ENCODE results near the gene RNF144A. TPM values are rescaled to one million over a fixed set of nuclear protein-coding genes. Genes with fewer than 3 reads are reported as not detected.

RNF144A gene
- total RNA-seq, 1 experiment from 2014 or later, result 13.4 TPM

DNA sequence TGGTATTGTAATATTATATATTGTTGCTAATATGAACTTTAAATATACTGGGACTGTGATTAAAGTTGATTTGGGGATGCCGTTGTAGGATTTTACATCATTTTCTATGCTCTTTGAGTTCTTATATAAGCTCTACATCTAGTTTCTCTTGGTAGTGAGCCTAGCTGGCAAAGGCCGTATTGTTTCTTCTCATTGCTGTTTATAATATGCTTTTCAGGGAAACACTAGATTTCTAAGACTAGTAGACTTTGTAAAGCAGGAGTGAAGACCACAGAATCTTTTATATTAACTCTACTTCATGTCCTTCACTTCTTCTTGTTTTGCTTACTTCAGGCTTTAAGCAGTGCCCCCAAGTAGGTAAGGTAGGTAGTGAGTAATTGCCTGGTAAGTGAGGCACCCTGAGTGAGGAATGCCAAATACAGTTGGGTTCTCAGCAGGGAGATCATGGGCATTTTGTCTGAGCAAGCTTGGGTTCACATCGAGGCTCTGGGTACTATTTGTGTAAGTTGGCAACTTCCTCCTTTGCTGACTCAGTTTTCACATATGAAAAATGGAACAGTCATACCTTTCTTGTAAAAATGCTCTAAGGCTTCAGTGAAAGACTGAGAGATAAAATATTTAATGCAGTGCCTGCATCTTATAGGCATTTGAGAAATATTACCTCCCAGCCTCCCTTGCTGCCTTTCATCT lies 96.4 kb downstream of the RNF144A start:
- in situ Hi-C loops (cut with HindIII; ENCODE audit: low sequenced_read_pairs), result no loop called here
- DNase-seq (ENCODE audit: low spot score), result peak; percentile 43

DNA sequence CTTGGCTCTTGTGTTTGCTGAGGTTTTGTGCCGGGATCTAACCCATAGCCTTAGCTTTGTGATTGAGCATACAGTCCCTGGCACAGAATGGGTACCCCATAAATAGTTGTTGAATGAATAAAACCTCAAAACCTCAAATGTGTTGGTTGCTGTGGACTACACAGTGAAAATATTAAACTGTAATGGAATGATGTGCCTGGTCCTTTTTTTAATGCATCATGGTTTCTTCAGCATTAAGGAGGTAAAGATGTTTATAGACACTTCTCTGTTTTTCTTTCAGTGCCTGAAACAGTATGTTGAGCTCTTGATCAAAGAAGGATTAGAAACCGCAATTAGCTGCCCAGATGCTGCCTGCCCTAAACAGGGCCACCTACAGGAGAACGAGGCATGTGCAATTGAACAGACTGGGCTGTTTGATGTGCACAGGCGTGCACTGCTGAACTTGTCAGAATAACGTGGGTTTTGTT lies 97.0 kb downstream of the RNF144A start:
- in situ Hi-C loops (cut with HindIII; ENCODE audit: low sequenced_read_pairs), result no loop called here
- peak; percentile 73 for DNase-seq (ENCODE audit: low spot score)

DNA sequence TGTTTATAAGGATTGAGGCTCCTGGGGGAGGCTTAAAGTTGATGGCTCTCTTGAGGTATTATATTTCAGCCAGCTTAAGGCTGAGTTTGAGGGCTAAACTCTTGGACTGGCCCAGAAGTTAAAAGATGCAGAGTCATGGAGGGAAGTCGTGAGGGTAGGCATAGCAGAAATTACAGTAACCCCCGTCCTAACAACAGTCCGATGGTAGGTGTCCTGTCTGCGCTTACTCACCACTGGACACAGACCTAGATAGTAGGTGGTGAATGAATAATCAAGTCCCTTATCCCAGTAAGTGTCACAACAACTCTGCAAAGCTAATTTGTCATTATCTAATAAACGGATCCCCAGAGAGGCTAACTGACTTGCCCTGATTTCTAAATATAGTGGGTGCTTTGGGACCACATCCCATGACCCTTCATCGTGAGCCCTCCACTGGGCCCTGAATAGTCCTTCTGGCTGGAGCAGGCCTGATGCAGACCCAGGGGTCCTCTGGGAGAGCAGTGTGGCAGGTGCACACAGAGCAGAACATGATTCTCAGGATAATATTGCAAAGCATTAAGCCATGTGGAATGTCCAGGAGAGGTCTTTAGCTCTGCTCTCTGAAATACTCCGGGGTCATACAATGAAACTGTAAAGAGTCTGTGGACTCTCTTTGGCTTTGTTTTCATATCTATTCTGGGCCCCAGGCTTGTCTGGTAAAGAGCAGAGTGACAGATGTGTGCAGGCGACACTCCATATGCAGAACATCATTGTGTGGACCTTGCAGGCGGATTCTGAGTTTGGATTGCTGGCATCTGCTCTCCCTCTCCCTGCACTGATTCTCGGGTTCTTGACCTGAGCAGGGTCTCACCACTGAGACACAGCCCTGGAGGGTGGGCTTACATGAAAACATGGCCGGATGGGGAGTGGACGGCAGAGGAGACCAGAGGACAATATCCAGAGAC lies 98.1 kb downstream of the RNF144A start:
- DNase-seq (ENCODE audit: low spot score), result peak; percentile 28
- in situ Hi-C loops (cut with HindIII; ENCODE audit: low sequenced_read_pairs), result no loop called here

DNA sequence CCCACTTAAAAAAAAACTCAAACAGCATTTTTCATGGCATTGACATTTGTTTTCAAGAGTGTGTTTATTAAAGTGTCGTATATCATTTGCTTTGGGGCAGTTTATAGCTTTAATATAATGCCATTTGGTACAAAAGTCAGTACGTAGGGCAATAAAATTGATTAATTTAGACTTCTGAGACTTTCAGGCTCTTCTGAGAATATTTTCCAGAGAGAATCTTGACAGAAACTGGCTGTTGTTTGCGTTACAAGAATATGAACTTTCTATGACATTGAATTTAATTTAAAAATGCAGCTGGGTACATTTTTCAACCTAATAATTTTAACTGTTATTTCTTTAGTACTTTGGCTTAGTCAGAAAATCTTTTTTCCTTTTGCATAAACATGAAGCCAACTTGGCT lies 98.9 kb downstream of the RNF144A start:
- in situ Hi-C loops (cut with HindIII; ENCODE audit: low sequenced_read_pairs), result no loop called here
- no peak for DNase-seq (ENCODE audit: low spot score)

DNA sequence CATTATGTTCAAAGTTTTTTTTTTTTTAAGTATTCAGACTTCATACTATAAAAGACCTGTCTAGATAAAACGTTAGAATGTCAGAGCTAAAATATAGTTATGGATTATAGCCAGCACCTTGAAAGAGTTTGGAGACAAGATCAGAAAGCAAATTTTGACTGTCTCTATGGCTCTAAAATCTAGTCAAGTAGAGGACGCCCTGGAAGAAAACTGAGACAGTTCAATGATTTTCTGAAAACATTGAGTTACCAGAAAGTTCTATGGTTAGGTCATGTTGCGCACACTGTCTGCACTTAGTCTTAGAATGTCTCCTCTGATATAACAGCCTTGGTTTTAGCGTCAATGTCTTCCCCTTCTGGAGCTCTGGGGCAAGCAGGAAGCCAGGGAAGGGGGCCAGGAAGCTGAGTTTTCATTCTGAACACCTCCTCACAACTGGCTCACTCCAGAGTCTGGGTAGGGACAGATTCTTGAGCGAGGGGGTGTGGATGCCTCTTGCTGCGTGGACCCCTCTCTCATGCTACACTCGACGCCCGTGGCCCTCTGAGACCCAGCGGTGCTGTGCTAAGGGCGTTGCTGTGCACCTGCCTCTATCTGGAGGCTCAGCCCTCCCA lies 99.5 kb downstream of the RNF144A start:
- in situ Hi-C loops (cut with HindIII; ENCODE audit: low sequenced_read_pairs), result no loop called here
- peak; percentile 24 for DNase-seq (ENCODE audit: low spot score)

DNA sequence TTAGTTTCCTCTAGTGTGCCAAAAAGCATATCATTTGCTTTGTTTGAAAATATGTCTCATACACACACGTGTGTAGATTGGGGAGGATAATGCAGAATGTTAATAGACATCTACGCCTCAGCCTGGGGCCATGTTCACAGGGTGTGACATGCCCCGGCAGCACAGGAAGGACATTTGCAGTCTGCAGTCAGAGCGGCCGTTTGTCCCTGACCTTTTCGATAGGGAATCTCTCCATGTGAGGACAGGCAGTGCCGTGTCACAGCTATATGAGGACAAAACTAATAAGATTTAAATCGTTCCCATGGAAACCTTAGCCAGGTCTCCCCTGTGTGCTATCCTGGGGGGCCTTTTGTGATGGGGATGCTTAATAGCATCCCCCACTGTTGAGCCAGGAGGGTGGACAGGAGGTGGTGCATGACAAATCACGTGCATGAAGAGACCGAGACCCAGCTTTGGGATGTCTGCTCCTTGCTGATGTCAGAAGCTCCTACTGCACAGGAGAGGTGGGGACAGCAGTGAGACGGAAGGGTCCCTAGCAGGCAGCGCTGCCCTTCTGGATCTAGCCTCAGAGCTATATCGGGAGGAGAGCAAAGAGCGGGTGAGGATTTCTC lies 100.6 kb downstream of the RNF144A start:
- in situ Hi-C loops (cut with HindIII; ENCODE audit: low sequenced_read_pairs), result no loop called here
- peak; percentile 62 for DNase-seq (ENCODE audit: low spot score)

DNA sequence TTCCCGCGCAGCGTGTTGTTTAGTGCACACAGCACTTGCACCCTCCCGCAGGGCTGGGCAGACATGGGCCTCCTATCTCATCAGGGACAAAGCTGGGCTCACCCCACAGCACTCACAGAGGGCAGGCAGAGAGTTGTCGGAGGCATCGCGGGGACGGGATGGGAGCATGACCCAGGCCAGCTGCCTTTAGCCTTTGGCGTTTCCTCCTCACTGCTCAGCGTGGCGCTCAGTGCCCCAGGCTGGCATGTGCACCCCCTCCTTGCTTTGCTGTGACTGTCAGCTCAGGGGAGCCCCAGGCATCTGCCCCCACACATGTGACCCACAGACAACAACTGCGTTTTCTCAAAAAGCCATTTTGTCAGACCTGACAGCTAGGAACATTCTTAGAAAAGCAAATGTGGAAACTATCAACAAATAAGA lies 101.1 kb downstream of the RNF144A start:
- no peak for DNase-seq (ENCODE audit: low spot score)
- in situ Hi-C loops (cut with HindIII; ENCODE audit: low sequenced_read_pairs), result no loop called here

DNA sequence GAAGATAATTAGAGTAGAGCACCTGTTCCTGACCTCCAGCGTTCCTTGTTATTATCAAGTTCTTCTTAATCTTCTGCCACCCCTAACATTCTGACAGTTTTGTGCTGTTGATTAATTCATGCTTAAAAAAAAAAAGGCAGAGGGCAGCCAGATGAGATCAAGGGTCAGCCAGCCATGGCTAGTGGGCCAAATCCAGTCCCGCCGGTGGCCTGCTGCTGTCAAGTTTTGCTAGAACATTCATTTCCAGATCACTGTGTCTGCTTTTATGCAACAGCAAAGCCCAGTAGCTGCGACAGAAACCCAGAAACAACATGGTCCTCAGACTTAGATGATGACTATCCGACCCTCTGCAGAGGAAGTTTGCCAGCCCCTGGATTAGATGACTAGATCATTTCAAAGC lies 101.6 kb downstream of the RNF144A start:
- DNase-seq (ENCODE audit: low spot score), result peak; percentile 20
- in situ Hi-C loops (cut with HindIII; ENCODE audit: low sequenced_read_pairs), result no loop called here

DNA sequence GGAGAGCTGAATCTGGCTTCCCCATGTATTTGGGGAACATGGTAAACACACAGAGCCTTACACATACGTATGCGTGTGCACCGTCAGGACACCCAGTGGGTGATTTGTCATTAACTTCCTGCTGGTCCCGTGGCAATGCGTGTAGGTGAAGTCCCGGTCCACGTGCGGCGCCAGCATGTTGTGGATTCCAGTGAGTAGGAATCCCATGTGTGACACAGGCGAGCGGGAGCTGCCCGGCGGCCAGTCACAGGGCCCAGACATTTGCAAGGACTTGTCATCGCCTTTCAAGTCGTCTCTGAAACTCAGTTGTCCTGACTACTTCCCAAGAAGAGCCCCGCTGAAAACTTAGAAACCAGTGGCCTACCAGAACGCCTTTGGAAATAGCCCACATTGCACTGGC lies 102.0 kb downstream of the RNF144A start:
- DNase-seq (ENCODE audit: low spot score), result peak; percentile 22
- in situ Hi-C loops (cut with HindIII; ENCODE audit: low sequenced_read_pairs), result no loop called here

DNA sequence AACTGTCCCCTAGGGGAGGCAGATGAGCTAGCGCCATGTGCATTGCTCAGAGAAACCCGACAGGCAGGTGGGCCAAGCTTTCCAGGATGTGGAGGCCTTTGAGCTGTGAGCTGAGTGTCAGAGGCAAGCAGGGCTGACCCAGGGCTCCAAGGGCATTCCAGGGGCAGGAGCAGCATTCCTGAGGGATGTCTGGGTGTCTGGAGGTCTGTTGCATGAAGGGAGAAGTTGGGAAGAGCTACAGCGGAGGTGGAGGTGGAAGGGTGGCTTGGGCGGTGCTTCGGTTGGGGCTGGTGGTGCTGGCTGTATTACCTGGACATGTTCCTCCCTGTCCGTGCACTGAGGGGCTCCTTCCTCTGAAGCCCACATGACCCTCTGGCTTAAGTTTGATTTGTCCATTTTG lies 102.8 kb downstream of the RNF144A start:
- in situ Hi-C loops (cut with HindIII; ENCODE audit: low sequenced_read_pairs), result no loop called here
- no peak for DNase-seq (ENCODE audit: low spot score)

DNA sequence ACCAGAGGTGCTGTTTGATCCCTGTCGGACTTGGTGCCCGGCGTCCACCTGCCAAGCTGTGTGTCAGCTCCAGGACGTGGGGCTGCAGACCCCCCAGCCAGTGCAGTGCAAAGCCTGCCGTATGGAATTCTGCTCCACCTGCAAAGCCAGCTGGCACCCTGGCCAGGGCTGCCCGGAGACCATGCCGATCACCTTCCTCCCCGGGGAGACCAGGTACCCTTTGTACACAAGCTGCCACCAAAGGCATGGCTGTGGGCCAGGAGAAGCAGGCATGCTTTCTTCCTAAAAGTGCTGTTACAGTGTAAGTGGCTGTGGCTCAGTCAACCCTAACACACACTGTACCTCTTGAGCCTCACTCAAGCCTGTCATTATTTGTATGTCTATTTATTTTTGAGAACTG lies 103.3 kb downstream of the RNF144A start:
- in situ Hi-C loops (cut with HindIII; ENCODE audit: low sequenced_read_pairs), result no loop called here

DNA sequence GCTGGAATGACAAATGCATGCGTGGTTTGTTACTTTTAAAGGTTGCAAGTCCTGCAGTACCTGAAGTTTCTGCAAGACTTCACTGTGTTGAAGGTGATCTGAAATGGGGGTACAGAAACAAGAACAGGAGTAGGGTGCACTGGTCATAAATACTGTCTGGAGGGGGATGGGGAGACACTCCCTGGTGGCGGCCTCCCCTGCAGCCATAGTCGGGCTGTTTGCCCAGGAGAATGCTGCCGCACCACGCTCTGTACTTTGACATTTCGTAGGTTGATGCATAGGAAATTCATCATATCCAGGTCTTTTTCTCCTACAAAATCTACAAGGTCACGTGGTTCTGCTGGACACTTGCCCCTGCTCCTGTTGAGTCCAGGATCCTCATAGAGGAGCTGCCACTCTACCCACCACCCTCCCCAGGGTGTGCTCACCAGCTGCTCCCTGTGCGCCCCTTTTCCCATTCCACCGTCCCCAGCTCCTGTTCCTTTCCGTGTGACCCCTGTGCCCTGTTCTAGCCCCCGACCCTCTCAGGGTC lies 103.8 kb downstream of the RNF144A start:
- in situ Hi-C loops (cut with HindIII; ENCODE audit: low sequenced_read_pairs), result no loop called here
- DNase-seq (ENCODE audit: low spot score), result peak; percentile 59

More for the DNA sequence above, 103.3 kb downstream of the RNF144A start:
- peak; percentile 69 for DNase-seq (ENCODE audit: low spot score)

DNA sequence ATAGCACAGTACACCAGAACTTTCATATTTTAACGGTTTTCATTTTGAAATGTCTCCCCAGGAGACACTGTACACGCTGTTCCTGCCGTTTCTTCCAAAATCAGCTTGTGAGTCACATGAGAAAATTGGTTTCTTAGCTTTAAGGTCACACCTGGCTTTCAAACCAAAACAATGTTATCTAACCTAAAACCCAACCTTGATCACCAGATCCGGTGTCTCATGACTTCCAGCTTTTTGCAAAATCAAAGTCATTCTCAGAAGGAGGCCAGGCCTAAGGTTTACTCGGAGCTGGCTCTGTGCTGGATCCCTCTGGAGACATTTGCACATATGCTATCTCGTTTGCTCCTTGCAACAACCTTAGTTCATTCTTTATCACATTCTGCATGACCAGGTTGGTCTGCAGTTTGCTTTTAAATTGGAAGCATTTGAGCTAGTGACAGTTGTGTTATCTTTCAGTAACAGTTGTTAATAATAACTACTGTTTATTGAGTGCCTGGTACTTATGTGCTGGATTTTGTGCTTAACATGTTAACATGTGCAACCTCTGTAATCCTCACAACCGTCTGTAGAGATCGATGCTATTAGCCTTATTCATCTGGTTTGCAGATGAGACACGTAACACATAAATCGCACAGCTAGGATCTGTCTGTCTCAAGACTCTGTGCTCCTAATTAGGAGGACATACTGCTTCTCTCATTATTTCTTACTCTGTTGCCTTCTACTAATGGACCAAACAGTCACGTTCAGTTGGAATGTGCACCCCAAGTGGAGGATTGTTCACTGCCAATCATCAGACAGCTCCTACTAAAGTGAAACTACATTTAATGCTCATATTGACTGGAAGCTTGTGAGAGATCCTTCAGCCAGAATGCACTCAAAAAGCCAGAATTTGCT lies 105.5 kb downstream of the RNF144A start:
- in situ Hi-C loops (cut with HindIII; ENCODE audit: low sequenced_read_pairs), result no loop called here
- DNase-seq (ENCODE audit: low spot score), result peak; percentile 76

DNA sequence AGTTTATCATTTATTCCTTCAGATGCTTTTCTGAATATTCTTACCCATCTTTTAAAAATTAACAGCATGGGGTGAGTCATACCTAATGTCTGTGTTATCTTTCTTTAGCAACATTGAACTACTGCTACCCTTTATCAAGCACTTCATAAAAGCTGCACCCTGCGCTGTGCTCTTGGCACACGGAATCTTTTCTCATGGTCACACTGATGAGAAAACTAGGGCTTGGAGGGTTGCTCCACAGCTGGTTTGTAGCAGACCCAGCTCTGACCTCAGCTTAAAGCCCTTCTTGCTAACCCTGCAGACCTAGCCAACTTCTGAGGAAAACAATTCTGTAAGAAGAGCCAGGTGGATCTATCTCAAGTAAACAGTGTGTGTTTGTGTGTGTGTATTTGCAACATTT lies 106.3 kb downstream of the RNF144A start:
- in situ Hi-C loops (cut with HindIII; ENCODE audit: low sequenced_read_pairs), result no loop called here
- DNase-seq (ENCODE audit: low spot score), result peak; percentile 27

DNA sequence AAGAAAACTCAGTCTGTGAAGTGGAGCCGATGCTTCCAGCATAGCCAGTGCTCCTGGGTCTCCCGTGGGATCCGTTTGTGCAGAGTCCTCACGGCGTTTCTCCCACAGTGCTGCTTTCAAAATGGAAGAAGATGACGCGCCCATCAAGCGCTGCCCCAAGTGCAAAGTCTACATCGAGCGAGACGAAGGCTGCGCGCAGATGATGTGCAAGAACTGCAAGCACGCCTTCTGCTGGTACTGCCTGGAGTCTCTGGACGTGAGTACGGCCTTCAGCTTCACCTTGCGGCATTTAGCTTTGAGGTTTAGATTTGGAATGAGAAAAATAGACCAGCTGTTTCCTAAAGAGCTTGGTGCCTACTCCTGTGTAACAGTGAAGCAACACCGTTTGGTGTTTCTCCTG lies 107.0 kb downstream of the RNF144A start:
- DNase-seq (ENCODE audit: low spot score), result no peak
- in situ Hi-C loops (cut with HindIII; ENCODE audit: low sequenced_read_pairs), result no loop called here

DNA sequence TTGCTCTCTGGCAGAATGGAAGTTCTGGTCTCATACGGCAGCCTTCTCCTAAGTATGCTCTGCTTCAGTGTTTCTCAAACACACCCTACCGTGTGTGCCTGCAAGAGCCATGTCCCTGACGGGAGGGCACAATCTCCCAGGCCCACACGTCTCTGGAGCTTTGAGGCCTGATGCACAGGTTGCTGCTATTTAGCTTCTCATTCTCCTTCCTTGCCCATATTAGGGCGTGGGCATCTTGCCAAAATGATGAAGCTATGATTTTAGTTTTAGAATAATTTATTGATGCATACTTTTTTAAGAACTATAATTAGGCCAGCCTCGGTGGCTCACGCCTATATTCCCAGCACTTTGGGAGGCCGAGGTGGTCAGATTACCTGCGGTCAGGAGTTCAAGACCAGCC lies 107.9 kb downstream of the RNF144A start:
- no peak for DNase-seq (ENCODE audit: low spot score)
- in situ Hi-C loops (cut with HindIII; ENCODE audit: low sequenced_read_pairs), result no loop called here

DNA sequence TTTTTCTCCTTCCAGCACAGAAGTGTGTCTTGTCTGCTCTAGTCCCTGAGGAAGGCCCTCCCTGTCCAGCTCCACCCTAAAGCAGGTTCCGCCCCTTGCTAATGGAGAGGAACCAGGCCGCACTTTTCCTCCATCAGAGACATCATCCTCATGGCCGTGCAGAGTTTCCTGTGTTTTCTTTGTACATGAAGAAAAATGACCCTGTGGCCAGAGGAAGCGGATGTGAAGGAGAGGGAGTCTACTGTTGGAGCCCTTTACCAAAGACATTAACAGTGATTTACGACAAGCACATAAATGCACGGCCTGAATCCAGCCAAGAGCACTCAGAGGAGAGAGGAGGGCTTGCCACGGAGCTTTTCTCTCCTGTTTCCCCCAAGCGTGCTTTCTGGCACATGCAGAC lies 109.5 kb downstream of the RNF144A start:
- DNase-seq (ENCODE audit: low spot score), result no peak
- in situ Hi-C loops (cut with HindIII; ENCODE audit: low sequenced_read_pairs), result no loop called here

DNA sequence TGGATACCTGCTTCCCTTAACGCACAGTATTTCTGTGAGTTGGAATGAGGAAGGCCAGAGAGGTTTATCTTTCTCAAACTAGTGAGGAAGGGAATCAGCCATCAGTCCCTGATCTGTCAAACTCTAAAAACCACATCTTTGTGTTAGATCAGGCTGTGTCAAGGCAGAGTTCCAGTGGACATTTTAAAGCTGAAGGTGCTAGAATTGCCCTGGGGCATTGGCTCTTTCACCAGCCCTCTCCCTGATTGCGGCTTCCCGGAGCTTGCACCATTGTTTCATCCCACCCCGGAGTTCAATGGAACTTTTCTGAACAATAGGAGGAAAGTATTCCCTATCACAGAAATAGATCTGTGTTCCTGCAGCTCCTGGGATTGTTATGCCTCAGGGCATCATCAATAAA lies 110.2 kb downstream of the RNF144A start:
- in situ Hi-C loops (cut with HindIII; ENCODE audit: low sequenced_read_pairs), result no loop called here
- DNase-seq (ENCODE audit: low spot score), result no peak
